A673 (cell line): ENCODE data around the gene HTR1D. TPM values are rescaled to one million over a fixed set of nuclear protein-coding genes. Genes with fewer than 3 reads are reported as not detected.

ENCODE experiments used
- BruUV-seq: library from RNA; stranded (reverse); fragments of 400-500 nt; replicated peaks from 2 replicates; lab custom pipeline; 2021; lab: Mats Ljungman, UMichigan
- CTCF ChIA-PET: fragments of 300-600 bp; sonication (Branson Sonifier 250); formaldehyde crosslinking; loops from one replicate; lab custom pipeline; 2022; ENCODE audit warnings: antibody characterized with exemption; lab: Charles Lee
- POLR2A ChIA-PET: fragments of 300-600 bp; sonication (Branson Sonifier 250); formaldehyde crosslinking; loops from one replicate; lab custom pipeline; 2022; ENCODE audit warnings: antibody characterized with exemption; ENCODE audit not compliant: low non-redundant PET; lab: Charles Lee
- DNase-seq: peaks from one replicate; pipeline ENCODE4 v3.0.0-alpha.2; 2015; ENCODE audit warnings: low spot score
- H3K27ac ChIP-seq: fragments of 200-600 bp; sonication (generic); 2 replicates; pipeline ENCODE4 v1.5.1; 2016; ENCODE audit warnings: mixed run types, low read depth, mild to moderate bottlenecking, mixed read lengths, antibody characterized with exemption, low read length; ENCODE audit not compliant: poor library complexity, severe bottlenecking
- H3K27me3 ChIP-seq: fragments of 200-600 bp; sonication (generic); replicated peaks from 2 replicates; pipeline ENCODE4 v1.6.1; 2017; ENCODE audit warnings: mixed run types, low read depth, mild to moderate bottlenecking, mixed read lengths, antibody characterized with exemption, low read length; ENCODE audit not compliant: insufficient read depth, poor library complexity
- H3K36me3 ChIP-seq: fragments of 200-600 bp; sonication (generic); 2 replicates; pipeline ENCODE4 v1.6.1; 2016; ENCODE audit warnings: mixed run types, mild to moderate bottlenecking, mixed read lengths, antibody characterized with exemption, low read length; ENCODE audit not compliant: insufficient read depth, poor library complexity, severe bottlenecking
- H3K4me1 ChIP-seq: fragments of 200-600 bp; sonication (generic); 2 replicates; pipeline ENCODE4 v1.6.1; 2017; ENCODE audit warnings: mixed run types, mild to moderate bottlenecking, mixed read lengths, antibody characterized with exemption, low read length; ENCODE audit not compliant: insufficient read depth, poor library complexity, severe bottlenecking
- H3K4me3 ChIP-seq: fragments of 200-600 bp; sonication (generic); 2 replicates; pipeline ENCODE4 v1.5.1; 2016; ENCODE audit warnings: low read depth, mixed run types, mild to moderate bottlenecking, mixed read lengths, low read length; ENCODE audit not compliant: poor library complexity, severe bottlenecking
- H3K9me3 ChIP-seq: fragments of 200-600 bp; sonication (generic); 2 replicates; pipeline ENCODE4 v1.6.1; 2016; ENCODE audit warnings: mixed run types, low read depth, mild to moderate bottlenecking, mixed read lengths, antibody characterized with exemption, low read length; ENCODE audit not compliant: poor library complexity, severe bottlenecking
- EZH2 ChIP-seq: fragments of 200-600 bp; sonication (generic); IDR thresholded peaks from 2 replicates; pipeline ENCODE4 v1.6.1; 2017; ENCODE audit warnings: borderline replicate concordance, low read depth, mild to moderate bottlenecking, mixed read lengths, antibody characterized with exemption, low read length; ENCODE audit not compliant: poor library complexity, severe bottlenecking
- intact Hi-C: fragments of 100-400 bp; cut with micrococcal nuclease; formaldehyde crosslinking; loops from one replicate; pipeline ENCODE4 v1.10.0; 2022; ENCODE audit not compliant: unreplicated experiment
- total RNA-seq: library from RNA; stranded (reverse); gene quantifications from 2 replicates; pipeline ENCODE4 v1.2.3, GENCODE V29; 2021
- TF ChIP-seq, protein P1 (sequence below): fragments of 300-800, 200-600 bp; sonication (generic); conservative IDR thresholded peaks from 2 replicates; pipeline ENCODE4 v1.5.1; 2017; ENCODE audit warnings: low read depth, mild to moderate bottlenecking, antibody characterized with exemption, low read length, moderate library complexity, mixed read lengths

Gene HTR1D
- total RNA-seq, 1 experiment from 2014 or later, result 0.13 TPM

DNA sequence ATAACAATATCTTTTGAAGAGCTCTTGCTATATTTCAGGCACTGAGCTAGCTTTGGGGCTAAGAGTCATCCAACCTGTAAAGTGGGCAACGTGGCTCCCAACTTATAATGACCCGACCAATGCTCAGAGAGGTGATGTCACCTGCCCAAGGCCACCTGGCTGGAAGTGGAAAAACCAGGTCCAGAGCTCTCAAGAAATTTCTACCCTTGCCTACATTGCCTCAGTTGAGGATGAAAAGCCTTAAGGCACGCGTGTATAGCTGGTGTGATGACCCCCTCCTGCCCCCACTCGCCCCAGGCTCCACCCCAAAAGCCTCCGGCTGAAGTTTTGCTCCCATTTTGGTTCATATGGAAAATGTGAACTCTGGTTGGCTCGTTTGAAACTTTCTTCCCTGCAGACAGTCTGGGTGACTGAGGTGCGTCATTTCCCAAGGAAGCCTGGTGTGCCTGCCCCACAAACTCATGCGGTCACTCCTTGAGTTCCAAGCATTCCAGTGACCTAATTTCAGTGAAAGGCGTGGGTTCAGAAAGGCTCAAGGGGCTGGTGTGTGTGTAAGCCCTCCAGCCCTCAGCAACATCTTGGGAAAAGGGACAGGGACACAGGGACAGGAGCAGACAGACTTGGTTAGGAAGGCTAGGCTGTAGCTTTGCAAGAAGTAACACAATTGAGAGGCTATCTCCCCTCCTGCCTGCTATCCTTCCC, 20.5 kb downstream of the HTR1D start:
- CTCF ChIA-PET, result no interaction called here
- H3K27ac ChIP-seq, result no peak overlapping the region

DNA sequence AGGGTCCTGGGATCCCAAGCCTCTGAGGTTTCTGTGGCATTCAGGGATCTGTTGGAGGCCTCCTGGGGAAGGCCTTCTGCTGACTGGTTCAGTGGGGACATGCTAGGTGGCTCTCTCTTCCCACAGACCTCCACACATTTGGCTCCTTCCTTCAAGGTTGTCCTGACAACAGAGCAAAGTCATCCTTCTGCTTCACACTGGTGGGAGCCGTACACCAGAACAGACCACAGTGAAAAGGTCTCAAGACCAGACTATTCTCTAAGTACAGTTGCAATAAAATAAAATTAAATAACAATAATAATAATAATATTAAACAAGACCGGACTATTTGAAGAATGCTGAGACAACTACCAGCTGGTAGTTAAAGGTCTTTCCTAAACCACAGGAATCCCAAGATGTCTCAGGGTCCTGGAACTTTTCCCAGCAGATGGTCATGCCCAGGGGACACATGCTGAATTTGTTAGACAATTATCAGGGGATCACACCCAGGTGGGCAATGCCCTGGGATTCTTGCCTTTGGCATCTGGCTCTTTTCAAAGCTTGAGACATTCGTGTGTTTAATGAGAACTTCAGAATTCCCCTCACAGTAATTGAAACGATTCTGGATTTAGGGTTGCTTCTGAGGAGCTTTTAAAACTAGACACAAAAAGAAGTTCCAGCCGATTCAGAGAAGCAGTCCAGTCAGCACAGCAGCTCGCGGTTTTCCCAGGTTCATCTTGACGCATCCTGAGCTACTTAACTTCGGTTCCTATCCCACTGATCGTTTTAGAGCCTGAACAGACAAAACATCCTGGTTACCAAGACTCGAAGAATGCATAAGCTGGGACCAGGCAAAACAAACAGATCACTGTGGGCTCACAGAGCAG, 22.9 kb downstream of the HTR1D start:
- Histone ChIP-seq H3K4me1 (no peaks in the 10 kb centered on the region), H3K27me3 (no peaks in the 10 kb centered on the region), H3K36me3 (no peaks in the 10 kb centered on the region), H3K27ac (no peak overlapping the region), H3K9me3 (no peaks in the 10 kb centered on the region), H3K4me3 (no peak overlapping the region)
- no TSS peak for BruUV-seq
- CTCF ChIA-PET, result interaction anchor here (1.6 kb wide), 1 partner anchor 10 kb away, joined by 3 read pairs; no protein-coding TSS in a partner anchor
- no peak for TF ChIP-seq EZH2
- TF ChIP-seq, protein P1, sequence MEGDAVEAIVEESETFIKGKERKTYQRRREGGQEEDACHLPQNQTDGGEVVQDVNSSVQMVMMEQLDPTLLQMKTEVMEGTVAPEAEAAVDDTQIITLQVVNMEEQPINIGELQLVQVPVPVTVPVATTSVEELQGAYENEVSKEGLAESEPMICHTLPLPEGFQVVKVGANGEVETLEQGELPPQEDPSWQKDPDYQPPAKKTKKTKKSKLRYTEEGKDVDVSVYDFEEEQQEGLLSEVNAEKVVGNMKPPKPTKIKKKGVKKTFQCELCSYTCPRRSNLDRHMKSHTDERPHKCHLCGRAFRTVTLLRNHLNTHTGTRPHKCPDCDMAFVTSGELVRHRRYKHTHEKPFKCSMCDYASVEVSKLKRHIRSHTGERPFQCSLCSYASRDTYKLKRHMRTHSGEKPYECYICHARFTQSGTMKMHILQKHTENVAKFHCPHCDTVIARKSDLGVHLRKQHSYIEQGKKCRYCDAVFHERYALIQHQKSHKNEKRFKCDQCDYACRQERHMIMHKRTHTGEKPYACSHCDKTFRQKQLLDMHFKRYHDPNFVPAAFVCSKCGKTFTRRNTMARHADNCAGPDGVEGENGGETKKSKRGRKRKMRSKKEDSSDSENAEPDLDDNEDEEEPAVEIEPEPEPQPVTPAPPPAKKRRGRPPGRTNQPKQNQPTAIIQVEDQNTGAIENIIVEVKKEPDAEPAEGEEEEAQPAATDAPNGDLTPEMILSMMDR, result no peak
- intact Hi-C loops, result no loop called here
- no peak for DNase-seq
- POLR2A ChIA-PET, result no interaction called here

More for the DNA sequence above, 20.5 kb downstream of the HTR1D start:
- no peaks in the 10 kb centered on the region for H3K27me3 ChIP-seq
- intact Hi-C loops, result no loop called here
- no peak overlapping the region for H3K4me3 ChIP-seq
- H3K4me1 ChIP-seq, result no peaks in the 10 kb centered on the region
- H3K9me3 ChIP-seq, result no peaks in the 10 kb centered on the region
- H3K36me3 ChIP-seq, result no peaks in the 10 kb centered on the region
- TF ChIP-seq, protein P1, result no peak
- no peak for TF ChIP-seq EZH2
- BruUV-seq, result no TSS peak
- no peak for DNase-seq
- POLR2A ChIA-PET, result no interaction called here

DNA sequence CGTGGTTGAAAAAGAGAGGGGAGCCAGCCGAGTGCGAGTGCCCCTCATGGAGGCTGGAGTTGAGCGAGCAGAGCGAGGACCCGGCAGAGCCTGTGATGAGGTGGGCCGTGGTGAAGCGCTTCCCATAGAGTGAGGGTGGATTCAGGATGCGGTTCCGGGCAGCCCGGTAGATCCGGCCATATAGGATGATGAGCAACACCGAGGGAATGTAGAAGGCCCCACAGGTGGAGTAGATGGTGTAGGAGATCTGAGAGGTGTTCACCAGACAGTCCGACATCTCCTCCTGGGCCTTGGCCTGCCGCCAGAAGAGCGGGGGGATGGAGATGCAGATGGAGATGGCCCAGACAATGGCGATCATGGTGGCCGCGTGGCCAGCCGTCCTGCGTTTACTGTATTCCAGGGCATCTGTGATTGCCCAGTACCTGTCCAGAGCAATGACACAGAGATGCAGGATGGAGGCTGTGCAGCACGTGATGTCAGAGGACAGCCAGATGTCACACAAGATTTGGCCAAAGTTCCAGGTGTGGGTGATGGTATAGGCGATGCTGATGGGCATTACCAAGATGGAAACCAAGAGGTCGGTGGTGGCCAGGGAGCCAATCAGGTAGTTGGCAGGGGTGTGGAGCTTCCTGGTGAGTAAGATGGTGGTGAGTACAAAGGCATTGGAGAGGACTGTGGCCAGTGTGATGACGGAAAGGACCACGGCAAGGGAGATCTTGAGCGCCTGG, 23.7 kb downstream of the HTR1D start:
- Histone ChIP-seq H3K9me3 (no peaks in the 10 kb centered on the region), H3K36me3 (no peaks in the 10 kb centered on the region), H3K27me3 (no peaks in the 10 kb centered on the region), H3K27ac (no peak overlapping the region), H3K4me1 (no peaks in the 10 kb centered on the region), H3K4me3 (no peak overlapping the region)
- BruUV-seq, result no TSS peak
- TF ChIP-seq EZH2, result no peak
- TF ChIP-seq, protein P1, result no peak
- POLR2A ChIA-PET, result no interaction called here
- DNase-seq, result no peak
- intact Hi-C loops, result no loop called here
- CTCF ChIA-PET, result interaction anchor here (0.6 kb wide), 1 partner anchor 229 kb away, joined by 3 read pairs; no protein-coding TSS in a partner anchor
